Omental fat pad (tissue), 4 donors: Measurements from ENCODE around the gene PHACTR4. TPM values are rescaled to one million over a fixed set of nuclear protein-coding genes. Genes with fewer than 3 reads are reported as not detected.
A peak's percentile ranks its signal among the peaks of the same experiment; 100 is the strongest.
"Not testable (repeated sequence)": the region's sequence is repeated elsewhere in the genome, so short reads cannot be mapped to it uniquely, and the experiment has no call there.

Experiments
- ATAC-seq: fragments of 150-250 bp; one replicate; pipeline ENCODE4 v1.9.1; 2016; ENCODE audit warnings: mild to moderate bottlenecking, moderate library complexity; ENCODE audit not compliant: low FRiP score
- DNase-seq: peaks from one replicate; pipeline ENCODE4 v3.0.0-alpha.2; 2019; ENCODE audit warnings: low spot score
- total RNA-seq, 4 donors: library from RNA; depleted of rRNA; stranded (reverse); fragments of >200 nt; gene quantifications; one replicate each; pipeline ENCODE4 v1.1.0, GENCODE V29; 2016
- TF ChIP-seq, protein P1 (sequence below), 3 donors: fragments of 450-650 bp; IDR thresholded peaks; one replicate each; pipeline ENCODE4 v1.5.1; 2016 to 2017; ENCODE audit warnings: antibody characterized with exemption in 3 of 3, mild to moderate bottlenecking in 3 of 3, moderate library complexity in 2 of 3

PHACTR4 gene
- total RNA-seq, 4 donors from 2014 or later, result 13.1 to 22.1 (median 15.8) TPM

DNA sequence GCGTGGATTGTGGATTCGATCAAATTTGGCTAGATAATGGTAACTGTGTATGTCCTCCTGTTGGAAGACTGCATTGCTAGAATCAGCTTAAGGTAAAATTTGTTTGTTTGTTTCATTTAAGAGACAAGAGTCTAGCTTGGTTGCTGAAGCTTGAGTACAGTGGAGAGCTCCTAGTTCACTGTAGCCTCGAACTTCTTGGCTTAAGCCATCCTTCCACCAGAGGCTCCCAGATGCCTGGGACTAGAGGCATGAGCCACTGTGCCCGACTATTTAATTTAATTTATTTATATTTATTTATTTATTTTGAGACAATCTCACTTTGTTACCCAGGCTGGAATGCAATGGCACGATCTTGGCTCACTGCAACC, 1.5 kb downstream of the PHACTR4 start:
- ATAC-seq (no peak), DNase-seq (no peak)
- TF ChIP-seq, protein P1, sequence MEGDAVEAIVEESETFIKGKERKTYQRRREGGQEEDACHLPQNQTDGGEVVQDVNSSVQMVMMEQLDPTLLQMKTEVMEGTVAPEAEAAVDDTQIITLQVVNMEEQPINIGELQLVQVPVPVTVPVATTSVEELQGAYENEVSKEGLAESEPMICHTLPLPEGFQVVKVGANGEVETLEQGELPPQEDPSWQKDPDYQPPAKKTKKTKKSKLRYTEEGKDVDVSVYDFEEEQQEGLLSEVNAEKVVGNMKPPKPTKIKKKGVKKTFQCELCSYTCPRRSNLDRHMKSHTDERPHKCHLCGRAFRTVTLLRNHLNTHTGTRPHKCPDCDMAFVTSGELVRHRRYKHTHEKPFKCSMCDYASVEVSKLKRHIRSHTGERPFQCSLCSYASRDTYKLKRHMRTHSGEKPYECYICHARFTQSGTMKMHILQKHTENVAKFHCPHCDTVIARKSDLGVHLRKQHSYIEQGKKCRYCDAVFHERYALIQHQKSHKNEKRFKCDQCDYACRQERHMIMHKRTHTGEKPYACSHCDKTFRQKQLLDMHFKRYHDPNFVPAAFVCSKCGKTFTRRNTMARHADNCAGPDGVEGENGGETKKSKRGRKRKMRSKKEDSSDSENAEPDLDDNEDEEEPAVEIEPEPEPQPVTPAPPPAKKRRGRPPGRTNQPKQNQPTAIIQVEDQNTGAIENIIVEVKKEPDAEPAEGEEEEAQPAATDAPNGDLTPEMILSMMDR (IDR thresholded peaks at IDR 0.05), result no peak

DNA sequence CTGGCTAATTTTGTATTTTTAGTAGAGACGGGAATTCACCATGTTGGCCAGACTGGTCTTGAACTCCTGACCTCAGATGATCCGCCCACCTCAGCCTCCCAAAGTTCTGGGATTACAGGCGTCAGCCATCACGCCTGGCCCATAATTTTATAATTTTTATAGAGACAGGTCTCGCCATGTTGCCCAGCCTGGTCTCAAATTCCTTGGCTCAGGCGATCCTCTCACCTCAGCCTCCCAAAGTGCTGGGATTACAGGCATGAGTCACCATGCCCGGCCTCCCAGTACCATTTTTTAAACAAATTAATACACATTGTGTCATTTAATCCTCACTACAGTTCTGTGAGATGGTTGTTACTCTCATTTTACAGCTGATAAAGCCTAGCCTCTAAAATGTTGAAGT, 3.9 kb downstream of the PHACTR4 start:
- ATAC-seq, DNase-seq: not testable (repeated sequence)

DNA sequence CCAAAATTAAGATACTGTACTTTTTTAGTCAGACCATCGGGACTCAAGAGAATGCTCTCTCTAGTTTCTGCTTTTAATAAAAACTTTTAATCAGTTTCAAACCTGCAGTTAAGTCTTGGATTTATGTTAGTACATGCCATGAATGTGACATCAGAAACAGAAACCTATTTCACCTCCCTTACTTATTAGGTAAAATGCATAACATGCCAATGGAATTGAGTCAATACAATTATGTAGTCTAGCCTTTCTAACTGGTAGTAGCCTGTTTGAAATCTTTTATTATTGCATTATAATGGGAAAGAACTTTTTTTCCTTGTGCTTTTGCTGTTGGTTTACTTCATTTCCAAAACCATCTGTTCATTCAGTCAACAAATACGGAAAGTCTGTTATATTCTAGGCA, 4.8 kb downstream of the PHACTR4 start:
- TF ChIP-seq, protein P1 (IDR thresholded peaks at IDR 0.05), result no peak
- DNase-seq, result no peak
- ATAC-seq, result no peak

DNA sequence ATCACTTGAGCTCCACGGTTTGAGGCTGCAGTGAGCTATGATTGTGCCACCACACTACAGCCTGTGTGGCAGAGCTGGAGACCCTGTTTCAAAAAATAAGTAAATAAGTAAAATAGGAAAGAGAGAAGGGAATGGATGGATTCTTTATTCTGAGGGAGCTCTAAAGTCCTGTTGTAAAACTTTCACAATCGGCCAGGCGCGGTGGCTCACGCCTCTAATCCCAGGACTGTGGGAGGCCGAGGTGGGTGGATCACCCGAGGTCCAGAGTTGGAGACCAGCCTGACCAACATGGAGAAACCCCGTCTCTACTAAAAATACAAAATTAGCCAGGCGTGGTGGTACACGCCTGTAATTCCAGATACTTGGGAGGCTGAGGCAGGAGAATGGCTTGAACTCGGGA, 6.1 kb downstream of the PHACTR4 start:
- not testable (repeated sequence) for DNase-seq, ATAC-seq

DNA sequence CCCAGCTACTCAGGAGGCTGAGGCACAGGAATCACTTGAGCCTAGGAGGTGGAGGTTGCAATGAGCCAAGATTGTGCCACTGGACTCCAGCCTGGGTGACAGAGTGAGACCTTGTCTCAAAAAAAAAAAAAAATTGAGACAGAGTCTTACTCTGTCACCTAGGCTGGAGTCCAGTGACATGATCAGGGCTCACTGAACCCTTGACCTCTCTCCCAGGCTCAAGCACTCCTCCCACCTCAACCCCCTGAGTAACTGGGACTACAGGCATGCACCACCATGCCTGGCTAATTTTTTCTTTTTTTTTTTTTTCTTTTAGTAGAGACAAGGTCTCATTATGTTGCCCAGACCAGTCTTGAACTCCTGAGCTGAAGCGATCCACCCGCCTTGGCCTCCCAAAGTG, 6.7 kb downstream of the PHACTR4 start:
- not testable (repeated sequence) for ATAC-seq, DNase-seq

DNA sequence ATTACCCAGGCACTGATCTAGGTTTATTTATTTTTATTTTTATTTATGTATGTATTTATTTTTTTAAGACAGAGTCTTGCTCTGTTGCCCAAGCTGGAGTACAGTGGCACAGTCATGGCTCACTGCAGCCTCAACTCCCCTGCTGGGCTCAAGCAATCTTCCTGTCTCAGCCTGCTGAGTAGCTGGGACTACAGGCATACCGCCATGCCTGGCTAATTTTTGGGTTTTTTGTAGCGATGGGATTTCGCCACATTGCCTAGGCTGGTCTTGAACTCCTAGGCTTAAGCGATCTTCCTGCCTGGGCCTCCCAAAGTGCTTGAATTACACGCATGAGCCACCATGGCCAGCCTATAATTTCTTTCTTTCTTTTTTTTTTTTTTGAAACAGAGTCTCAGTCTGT, 9.4 kb downstream of the PHACTR4 start:
- TF ChIP-seq, protein P1 (IDR thresholded peaks at IDR 0.05), result no peak
- no peak for DNase-seq
- ATAC-seq, result no peak

DNA sequence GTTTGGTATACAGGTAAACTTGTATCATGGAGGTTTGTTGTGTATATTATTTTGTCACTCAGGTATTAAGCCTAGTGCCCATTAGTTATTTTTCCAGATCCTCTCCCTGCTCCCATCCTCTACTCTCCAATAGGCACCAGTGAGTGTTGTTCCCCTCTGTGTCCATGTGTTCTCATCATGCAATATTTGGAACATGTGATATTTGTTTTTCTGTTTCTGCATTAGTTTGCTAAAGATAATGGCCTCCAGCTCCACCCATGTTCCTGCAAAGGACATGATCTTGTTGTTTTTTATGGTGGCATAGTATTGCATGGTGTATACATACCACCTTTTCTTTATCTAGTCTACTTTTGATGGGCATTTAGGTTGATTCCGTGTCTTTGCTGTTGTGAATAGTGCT, 10.9 kb downstream of the PHACTR4 start:
- ATAC-seq (no peak), DNase-seq (no peak)
- TF ChIP-seq, protein P1 (IDR thresholded peaks at IDR 0.05), result no peak

DNA sequence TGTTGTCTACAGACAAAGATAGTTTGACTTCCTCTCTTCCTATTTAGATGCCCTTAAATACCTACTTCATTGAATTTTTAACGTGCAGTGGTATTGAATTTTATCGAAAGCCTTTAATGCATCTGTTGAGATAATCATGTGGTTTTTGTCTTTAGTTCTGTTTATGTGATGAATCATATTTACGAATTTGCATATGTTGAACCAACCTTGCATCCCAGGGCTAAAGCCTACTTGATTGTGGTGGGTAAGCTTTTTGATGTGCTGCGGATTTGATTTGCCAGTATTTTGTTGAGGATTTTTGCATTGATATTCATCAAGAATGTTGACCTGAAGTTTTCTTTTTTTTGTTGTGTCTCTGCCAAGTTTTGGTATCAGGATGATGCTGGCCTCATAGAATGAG, 14.2 kb downstream of the PHACTR4 start:
- DNase-seq, result not testable (repeated sequence)

DNA sequence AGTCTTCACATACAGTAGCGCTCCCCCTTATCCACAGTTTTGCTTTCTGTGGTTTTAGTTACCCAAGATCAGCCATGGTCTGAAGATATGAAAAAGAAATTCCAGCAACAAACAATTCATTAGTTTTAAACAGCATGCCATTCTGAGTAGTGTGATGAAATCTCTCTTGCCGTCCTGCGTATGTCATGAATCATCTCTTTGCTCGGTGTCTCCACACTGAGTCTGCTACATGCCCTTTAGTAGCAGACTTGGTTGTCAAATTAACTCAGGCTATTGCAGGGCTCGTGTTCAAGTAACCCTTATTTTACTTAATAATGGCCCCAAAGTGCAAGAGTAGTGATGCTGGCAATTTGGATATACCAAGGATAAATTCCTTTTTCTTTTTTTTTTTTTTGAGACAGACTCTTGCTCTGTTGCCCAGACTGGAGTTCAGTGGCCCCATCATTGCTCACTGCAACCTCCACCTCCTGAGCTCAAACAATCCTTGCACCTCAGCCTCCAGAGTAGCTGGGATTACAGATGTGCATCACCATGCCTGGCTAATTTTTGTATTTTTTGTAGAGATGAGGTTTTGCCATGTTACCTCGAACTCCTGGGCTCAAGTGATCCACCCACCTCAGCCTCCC, 22.6 kb downstream of the PHACTR4 start:
- TF ChIP-seq, protein P1 (IDR thresholded peaks at IDR 0.05), result no peak
- peak; percentile 93 for ATAC-seq
- no peak for DNase-seq

More for the DNA sequence above, 14.2 kb downstream of the PHACTR4 start:
- not testable (repeated sequence) for ATAC-seq
